Upper lobe of left lung (tissue), 6 donors: ENCODE measurements around the gene TEAD4. TPM values are rescaled to one million over a fixed set of nuclear protein-coding genes. Genes with fewer than 3 reads are reported as not detected.

ENCODE experiments used
- ATAC-seq, 2 donors: fragments of 200-7000 bp; cut with Tn5 transposase; one replicate each; pipeline ENCODE4 v1.9.1; 2022; ENCODE audit warnings: mild to moderate bottlenecking in 2 of 2, moderate library complexity in 2 of 2; ENCODE audit not compliant: low FRiP score in 2 of 2
- DNase-seq, 2 donors: peaks; one replicate each; pipeline ENCODE4 v3.0.0-alpha.2; 2019 to 2020
- H3K27ac ChIP-seq, 4 donors: fragments of 200-600 bp; sonication (generic); one replicate each; pipeline ENCODE4 v1.5.1; 2016 to 2019
- H3K27me3 ChIP-seq, 4 donors: fragments of 200-600 bp; sonication (generic); one replicate each; pipeline ENCODE4 v1.5.1; 2017 to 2019
- H3K36me3 ChIP-seq, 4 donors: fragments of 200-600 bp; sonication (generic); one replicate each; pipeline ENCODE4 v1.5.1; 2016 to 2019
- H3K4me1 ChIP-seq, 4 donors: fragments of 200-600 bp; sonication (generic); one replicate each; pipeline ENCODE4 v1.5.1; 2018 to 2019
- H3K4me3 ChIP-seq, 4 donors: fragments of 200-600 bp; sonication (generic); one replicate each; pipeline ENCODE4 v1.5.1; 2017 to 2019; ENCODE audit warnings: mild to moderate bottlenecking in 2 of 4, moderate library complexity in 1 of 4
- H3K9me3 ChIP-seq, 4 donors: fragments of 200-600 bp; sonication (generic); one replicate each; pipeline ENCODE4 v1.5.1; 2018 to 2019
- CTCF ChIP-seq, 6 experiments: fragments of 450-650 bp in 4 of 6; fragments of 200-600 bp in 2 of 6; sonication (generic) in 2 of 6; IDR thresholded peaks; one replicate each; pipeline ENCODE4 v1.5.1; 2016 to 2019; ENCODE audit warnings: antibody characterized with exemption in 6 of 6
- EP300 ChIP-seq, 4 donors: sonication (generic); formaldehyde crosslinking; IDR thresholded peaks; one replicate each; pipeline ENCODE4 v1.5.1; 2017; ENCODE audit warnings: antibody characterized with exemption in 4 of 4, control low read depth in 2 of 4
- POLR2A ChIP-seq, 4 donors: fragments of 450-650 bp; IDR thresholded peaks; one replicate each; pipeline ENCODE4 v1.5.1; 2016 to 2017; ENCODE audit warnings: antibody characterized with exemption in 4 of 4, mild to moderate bottlenecking in 2 of 4
- POLR2AphosphoS5 ChIP-seq, 2 donors: sonication (generic); formaldehyde crosslinking; IDR thresholded peaks; one replicate each; pipeline ENCODE4 v1.5.1; 2017; ENCODE audit warnings: antibody characterized with exemption in 2 of 2
- WGBS, 2 donors: methylation state at CpG; one replicate each; pipeline ENCODE4 v1.1.5; 2017 to 2018; 5-methylcytosine and 5-hydroxymethylcytosine counted together
- total RNA-seq, 6 donors: library from RNA; depleted of rRNA in 4 of 6; stranded (reverse); fragments of >200 nt in 4 of 6; gene quantifications; one replicate each; pipeline versions ENCODE4 v1.1.0 to v1.2.1, GENCODE V29; 2016 to 2021
- donor health status: DM: no; HTN: no; CAD: no; lungs with moderate emphysema.
- donor health status: DM: no; HTN: yes; CAD: no; lungs with severe emphysema.

TEAD4 gene
- 10 to 100 TPM; 14.5 to 52.0 (median 43.2) TPM for total RNA-seq

GRCh38 chr12:2959192-2959504 is at the start of gene TEAD4:
TEAD4 (plus strand) TSS chr12:2959397.
- WGBS, 2 donors, result 6% methylated on average over 7 of the region's 50 CpGs; no CpG with 5 or more reads in 1 of the 2 donors

GRCh38 chr12:2912216-2912575 is 47.0 kb upstream of the TEAD4 start:
- Histone ChIP-seq H3K27me3 (no peaks in the 10 kb centered on the region), H3K4me3 (no peak overlapping the region), H3K4me1 (no peaks in the 10 kb centered on the region), H3K27ac (no peak overlapping the region), H3K36me3 (peaks cover 0 to 22% (median 12%) of the 10 kb centered on the region in 4 donors), H3K9me3 (no peaks in the 10 kb centered on the region)
- WGBS, 2 donors, result 93 to 96% methylated on average over 3 of the region's 3 CpGs
- DNase-seq, result no peak
- peak in 1 of 2 donors; percentile 55 for ATAC-seq
- TF ChIP-seq POLR2AphosphoS5 (IDR thresholded peaks at IDR 0.05) (no peak), POLR2A (IDR thresholded peaks at IDR 0.05) (no peak), CTCF (IDR thresholded peaks at IDR 0.05) (no peak), EP300 (IDR thresholded peaks at IDR 0.05) (no peak)

More at GRCh38 chr12:2959192-2959504, at the start of gene TEAD4:
- Histone ChIP-seq H3K27ac (peak within 1 kb of the TSS; percentile 82 to 92 (median 88)), H3K4me1 (peaks cover 13 to 49% (median 21%) of the 10 kb centered on the region in 4 donors), H3K9me3 (no peaks in the 10 kb centered on the region), H3K4me3 (peak within 1 kb of the TSS; percentile 64 to 76 (median 66)), H3K36me3 (no peaks in the 10 kb centered on the region), H3K27me3 (no peaks in the 10 kb centered on the region)
- TF ChIP-seq POLR2AphosphoS5 (IDR thresholded peaks at IDR 0.05) (no peak), POLR2A (IDR thresholded peaks at IDR 0.05) (peak in 1 of 4 donors; percentile 1), EP300 (IDR thresholded peaks at IDR 0.05) (no peak)
- DNase-seq (peak; percentile 58 to 95), ATAC-seq (peak; percentile 72 to 79)

- Histone ChIP-seq H3K36me3 (peaks cover 0 to 35% (median 18%) of the 10 kb centered on the region in 4 donors), H3K4me3 (no peak overlapping the region), H3K27me3 (no peaks in the 10 kb centered on the region), H3K4me1 (no peaks in the 10 kb centered on the region), H3K27ac (no peak overlapping the region), H3K9me3 (no peaks in the 10 kb centered on the region)
- ATAC-seq (no peak), DNase-seq (no peak)
- TF ChIP-seq POLR2AphosphoS5 (IDR thresholded peaks at IDR 0.05), result no peak
- no peak for TF ChIP-seq CTCF (IDR thresholded peaks at IDR 0.05)
- no peak for TF ChIP-seq POLR2A (IDR thresholded peaks at IDR 0.05)
- TF ChIP-seq EP300 (IDR thresholded peaks at IDR 0.05), result no peak
- WGBS, 2 donors, result 60 to 67% methylated on average over 2 of the region's 2 CpGs
Observed at GRCh38 chr12:2919249-2919648, 39.9 kb upstream of the TEAD4 start.

- Histone ChIP-seq H3K27ac (no peak overlapping the region), H3K4me1 (no peaks in the 10 kb centered on the region), H3K9me3 (no peaks in the 10 kb centered on the region), H3K36me3 (peaks cover 3 to 44% (median 20%) of the 10 kb centered on the region in 4 donors), H3K4me3 (no peak overlapping the region), H3K27me3 (no peaks in the 10 kb centered on the region)
- ATAC-seq, result no peak
- DNase-seq, result no peak
- no peak for TF ChIP-seq POLR2A (IDR thresholded peaks at IDR 0.05)
- no peak for TF ChIP-seq POLR2AphosphoS5 (IDR thresholded peaks at IDR 0.05)
- no peak for TF ChIP-seq CTCF (IDR thresholded peaks at IDR 0.05)
- no peak for TF ChIP-seq EP300 (IDR thresholded peaks at IDR 0.05)
- WGBS, 2 donors, result 100% methylated on average over 2 of the region's 2 CpGs
Observed at GRCh38 chr12:2922329-2922728, 36.9 kb upstream of the TEAD4 start.

GRCh38 chr12:2923057-2923456 is 36.1 kb upstream of the TEAD4 start:
- ATAC-seq (no peak), DNase-seq (no peak)
- Histone ChIP-seq H3K36me3 (peaks cover 3 to 48% (median 20%) of the 10 kb centered on the region in 4 donors), H3K9me3 (no peaks in the 10 kb centered on the region), H3K4me1 (no peaks in the 10 kb centered on the region), H3K27me3 (no peaks in the 10 kb centered on the region), H3K4me3 (no peak overlapping the region), H3K27ac (no peak overlapping the region)
- WGBS, 2 donors, result 95 to 98% methylated on average over 9 of the region's 9 CpGs
- TF ChIP-seq EP300 (IDR thresholded peaks at IDR 0.05), result no peak

GRCh38 chr12:2924019-2924418 is 35.2 kb upstream of the TEAD4 start:
- H3K4me3 ChIP-seq, result no peak overlapping the region
- H3K9me3 ChIP-seq, result no peaks in the 10 kb centered on the region
- WGBS, 2 donors, result 81 to 95% methylated on average over 3 of the region's 3 CpGs
- TF ChIP-seq EP300 (IDR thresholded peaks at IDR 0.05) (no peak), CTCF (IDR thresholded peaks at IDR 0.05) (no peak), POLR2AphosphoS5 (IDR thresholded peaks at IDR 0.05) (no peak), POLR2A (IDR thresholded peaks at IDR 0.05) (no peak)
- ATAC-seq, result no peak
- no peak overlapping the region for H3K27ac ChIP-seq
- H3K36me3 ChIP-seq, result peaks cover 3 to 48% (median 20%) of the 10 kb centered on the region in 4 donors
- H3K27me3 ChIP-seq, result no peaks in the 10 kb centered on the region
- H3K4me1 ChIP-seq, result no peaks in the 10 kb centered on the region
- DNase-seq, result no peak
